ENCODE data around the gene KAZN. TPM values are rescaled to one million over a fixed set of nuclear protein-coding genes. Genes with fewer than 3 reads are reported as not detected.

Gene KAZN
- polyA plus RNA-seq, 1 of the 3 experiments (the other 2 are of a cell fraction), result 6.8 TPM

DNA sequence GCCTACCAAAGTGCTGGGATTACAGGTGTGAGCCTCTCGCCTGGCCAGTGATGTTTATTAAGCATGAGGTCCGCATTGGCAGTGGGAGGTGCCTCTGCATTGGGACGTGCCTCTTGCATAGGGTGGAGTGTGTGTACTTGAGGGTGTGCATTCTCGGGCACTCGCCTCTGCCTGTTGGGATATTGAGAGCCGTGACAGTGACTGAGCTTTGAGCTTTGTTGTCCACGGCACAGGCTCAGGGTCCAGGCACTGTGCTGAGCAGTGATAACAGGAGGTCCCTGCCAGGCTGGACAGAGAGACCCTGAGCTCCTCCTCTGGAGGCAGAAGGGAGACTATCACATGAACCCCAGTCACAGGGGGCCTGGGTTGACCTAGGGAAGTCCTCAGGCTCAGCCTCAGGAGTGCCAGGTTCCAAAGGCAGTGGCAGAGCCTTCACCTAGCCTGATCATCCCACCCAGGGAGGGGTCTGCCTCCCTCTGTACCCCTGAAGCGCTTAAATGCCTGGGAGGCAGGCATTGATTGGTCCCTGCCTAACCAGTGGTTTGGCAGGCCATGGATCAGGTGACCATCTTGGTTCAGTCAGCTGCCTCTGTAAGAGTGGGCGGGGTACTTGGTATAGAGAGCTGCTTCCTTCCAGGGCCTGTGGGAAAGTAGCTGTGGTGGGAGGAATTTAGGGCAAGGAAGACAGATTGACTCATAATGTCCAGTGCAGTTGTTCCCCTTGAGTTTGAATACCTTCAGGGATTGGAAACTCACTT, 341.2 kb downstream of the KAZN start:
- Histone ChIP-seq H2AFZ (ENCODE audit: low read depth) (no peak overlapping the region), H3F3A (replicated peaks; ENCODE audit: insufficient read depth) (peaks cover 18% of the 10 kb centered on the region), H3K4me3 (ENCODE audit: low read depth in 2 of 2, low read length in 1 of 2) (no peak overlapping the region), H3K4me2 (no peak overlapping the region), H3K79me2 (ENCODE audit: insufficient read depth) (peaks cover 31% of the 10 kb centered on the region), H3K27me3 (ENCODE audit: insufficient read depth) (no peaks in the 10 kb centered on the region), H3K9ac (no peak overlapping the region), H4K20me1 (ENCODE audit: insufficient read depth) (no peaks in the 10 kb centered on the region), H3K9me3 (no peaks in the 10 kb centered on the region), H3K4me1 (ENCODE audit: control insufficient read depth in 1 of 2, insufficient read depth in 2 of 2, low read depth in 1 of 2, low read length in 1 of 2) (peaks cover 20 to 45% of the 10 kb centered on the region in 2 experiments; a peak in 3 of 4 replicates), H3K9me2 (no peaks in the 10 kb centered on the region), H3K27ac (ENCODE audit: low read depth in 2 of 2, low read length in 1 of 2) (peak overlapping the region in 1 of 2 experiments; percentile 45; a peak in 3 of 4 replicates), H3K36me3 (replicated peaks in 1 of 2; ENCODE audit: control insufficient read depth in 1 of 2, insufficient read depth in 2 of 2, low read length in 1 of 2) (no peaks in the 10 kb centered on the region)
- WGBS (ENCODE audit: low lambda C conversion rate), result 93% methylated on average over 2 of the region's 9 CpGs
- DNase-seq, result no peak
- ChIA-PET CTCF (interaction anchor here (0.7 to 1.3 kb wide), 3 partner anchors 11 to 88 kb away, joined by 3 to 6 read pairs (median 5); no protein-coding TSS in a partner anchor), POLR2A (no interaction called here)
- TF ChIP-seq, protein P1, sequence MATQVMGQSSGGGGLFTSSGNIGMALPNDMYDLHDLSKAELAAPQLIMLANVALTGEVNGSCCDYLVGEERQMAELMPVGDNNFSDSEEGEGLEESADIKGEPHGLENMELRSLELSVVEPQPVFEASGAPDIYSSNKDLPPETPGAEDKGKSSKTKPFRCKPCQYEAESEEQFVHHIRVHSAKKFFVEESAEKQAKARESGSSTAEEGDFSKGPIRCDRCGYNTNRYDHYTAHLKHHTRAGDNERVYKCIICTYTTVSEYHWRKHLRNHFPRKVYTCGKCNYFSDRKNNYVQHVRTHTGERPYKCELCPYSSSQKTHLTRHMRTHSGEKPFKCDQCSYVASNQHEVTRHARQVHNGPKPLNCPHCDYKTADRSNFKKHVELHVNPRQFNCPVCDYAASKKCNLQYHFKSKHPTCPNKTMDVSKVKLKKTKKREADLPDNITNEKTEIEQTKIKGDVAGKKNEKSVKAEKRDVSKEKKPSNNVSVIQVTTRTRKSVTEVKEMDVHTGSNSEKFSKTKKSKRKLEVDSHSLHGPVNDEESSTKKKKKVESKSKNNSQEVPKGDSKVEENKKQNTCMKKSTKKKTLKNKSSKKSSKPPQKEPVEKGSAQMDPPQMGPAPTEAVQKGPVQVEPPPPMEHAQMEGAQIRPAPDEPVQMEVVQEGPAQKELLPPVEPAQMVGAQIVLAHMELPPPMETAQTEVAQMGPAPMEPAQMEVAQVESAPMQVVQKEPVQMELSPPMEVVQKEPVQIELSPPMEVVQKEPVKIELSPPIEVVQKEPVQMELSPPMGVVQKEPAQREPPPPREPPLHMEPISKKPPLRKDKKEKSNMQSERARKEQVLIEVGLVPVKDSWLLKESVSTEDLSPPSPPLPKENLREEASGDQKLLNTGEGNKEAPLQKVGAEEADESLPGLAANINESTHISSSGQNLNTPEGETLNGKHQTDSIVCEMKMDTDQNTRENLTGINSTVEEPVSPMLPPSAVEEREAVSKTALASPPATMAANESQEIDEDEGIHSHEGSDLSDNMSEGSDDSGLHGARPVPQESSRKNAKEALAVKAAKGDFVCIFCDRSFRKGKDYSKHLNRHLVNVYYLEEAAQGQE (IDR thresholded peaks at IDR 0.05; ENCODE audit: low read depth, low read length), result no peak
- TF ChIP-seq JUND (IDR thresholded peaks at IDR 0.05) (no peak), NRF1 (IDR thresholded peaks at IDR 0.05; ENCODE audit: low read depth, low read length) (no peak), RAD21 (IDR thresholded peaks at IDR 0.05; ENCODE audit: low read length) (no peak), SMC3 (IDR thresholded peaks at IDR 0.05; ENCODE audit: low read depth, low read length) (no peak), USF1 (IDR thresholded peaks at IDR 0.05; ENCODE audit: borderline replicate concordance, low read depth) (peak; percentile 79; the same call in 1 of the 2 replicates), MEF2A (IDR thresholded peaks at IDR 0.05; ENCODE audit: borderline replicate concordance, low read depth) (no peak), TCF12 (IDR thresholded peaks at IDR 0.05) (no peak), EP300 (IDR thresholded peaks at IDR 0.05; ENCODE audit: borderline replicate concordance in 1 of 2, low read depth in 1 of 2, low read length in 1 of 2) (no peak)

GRCh38 chr1:14940285-14940870, 341.9 kb downstream of the KAZN start:
- Histone ChIP-seq H3K9me3 (no peaks in the 10 kb centered on the region), H2AFZ (ENCODE audit: low read depth) (no peak overlapping the region), H3K9ac (no peak overlapping the region), H3K36me3 (replicated peaks in 1 of 2; ENCODE audit: control insufficient read depth in 1 of 2, insufficient read depth in 2 of 2, low read length in 1 of 2) (no peaks in the 10 kb centered on the region), H3K27me3 (ENCODE audit: insufficient read depth) (no peaks in the 10 kb centered on the region), H3F3A (replicated peaks; ENCODE audit: insufficient read depth) (peaks cover 22% of the 10 kb centered on the region), H3K4me2 (no peak overlapping the region), H4K20me1 (ENCODE audit: insufficient read depth) (no peaks in the 10 kb centered on the region), H3K9me2 (no peaks in the 10 kb centered on the region), H3K27ac (ENCODE audit: low read depth in 2 of 2, low read length in 1 of 2) (peak overlapping the region in 1 of 2 experiments; percentile 45; a peak in 2 of 4 replicates), H3K79me2 (ENCODE audit: insufficient read depth) (peaks cover 32% of the 10 kb centered on the region), H3K4me3 (ENCODE audit: low read depth in 2 of 2, low read length in 1 of 2) (no peak overlapping the region), H3K4me1 (ENCODE audit: control insufficient read depth in 1 of 2, insufficient read depth in 2 of 2, low read depth in 1 of 2, low read length in 1 of 2) (peaks cover 24 to 51% of the 10 kb centered on the region in 2 experiments; a peak in 3 of 4 replicates)
- no peak for DNase-seq
- WGBS (ENCODE audit: low lambda C conversion rate), result 88% methylated on average over 6 of the region's 7 CpGs
- TF ChIP-seq FOXJ3 (CRISPR knock-in tag; IDR thresholded peaks at IDR 0.05) (no peak), EZH2phosphoT487 (IDR thresholded peaks at IDR 0.05; ENCODE audit: borderline replicate concordance, low read depth) (no peak)
- TF ChIP-seq, protein P2, sequence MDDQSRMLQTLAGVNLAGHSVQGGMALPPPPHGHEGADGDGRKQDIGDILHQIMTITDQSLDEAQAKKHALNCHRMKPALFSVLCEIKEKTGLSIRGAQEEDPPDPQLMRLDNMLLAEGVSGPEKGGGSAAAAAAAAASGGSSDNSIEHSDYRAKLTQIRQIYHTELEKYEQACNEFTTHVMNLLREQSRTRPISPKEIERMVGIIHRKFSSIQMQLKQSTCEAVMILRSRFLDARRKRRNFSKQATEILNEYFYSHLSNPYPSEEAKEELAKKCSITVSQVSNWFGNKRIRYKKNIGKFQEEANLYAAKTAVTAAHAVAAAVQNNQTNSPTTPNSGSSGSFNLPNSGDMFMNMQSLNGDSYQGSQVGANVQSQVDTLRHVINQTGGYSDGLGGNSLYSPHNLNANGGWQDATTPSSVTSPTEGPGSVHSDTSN (IDR thresholded peaks at IDR 0.05), result no peak
- CTCF ChIA-PET, result interaction anchor here (0.7 to 1.8 kb wide), 3 partner anchors 8 to 87 kb away, joined by 3 to 6 read pairs (median 3); no protein-coding TSS in a partner anchor
- POLR2A ChIA-PET, result no interaction called here
